ENCODE results near the gene LRP1B.

GRCh38 chr2:140994856-140995255 lies 1136.0 kb downstream of the LRP1B start:
- TF ChIP-seq POLR2A (IDR thresholded peaks at IDR 0.05) (no peak), POLR2AphosphoS5 (IDR thresholded peaks at IDR 0.05) (no peak)
- TF ChIP-seq, protein P1, sequence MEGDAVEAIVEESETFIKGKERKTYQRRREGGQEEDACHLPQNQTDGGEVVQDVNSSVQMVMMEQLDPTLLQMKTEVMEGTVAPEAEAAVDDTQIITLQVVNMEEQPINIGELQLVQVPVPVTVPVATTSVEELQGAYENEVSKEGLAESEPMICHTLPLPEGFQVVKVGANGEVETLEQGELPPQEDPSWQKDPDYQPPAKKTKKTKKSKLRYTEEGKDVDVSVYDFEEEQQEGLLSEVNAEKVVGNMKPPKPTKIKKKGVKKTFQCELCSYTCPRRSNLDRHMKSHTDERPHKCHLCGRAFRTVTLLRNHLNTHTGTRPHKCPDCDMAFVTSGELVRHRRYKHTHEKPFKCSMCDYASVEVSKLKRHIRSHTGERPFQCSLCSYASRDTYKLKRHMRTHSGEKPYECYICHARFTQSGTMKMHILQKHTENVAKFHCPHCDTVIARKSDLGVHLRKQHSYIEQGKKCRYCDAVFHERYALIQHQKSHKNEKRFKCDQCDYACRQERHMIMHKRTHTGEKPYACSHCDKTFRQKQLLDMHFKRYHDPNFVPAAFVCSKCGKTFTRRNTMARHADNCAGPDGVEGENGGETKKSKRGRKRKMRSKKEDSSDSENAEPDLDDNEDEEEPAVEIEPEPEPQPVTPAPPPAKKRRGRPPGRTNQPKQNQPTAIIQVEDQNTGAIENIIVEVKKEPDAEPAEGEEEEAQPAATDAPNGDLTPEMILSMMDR (IDR thresholded peaks at IDR 0.05) = no peak

Measured in breast epithelium (tissue), 3 donors.